GM18907 (cell line): Measurements from ENCODE around the gene CCDC180.
"Not testable (repeated sequence)": the region's sequence is repeated elsewhere in the genome, so short reads cannot be mapped to it uniquely, and the experiment has no call there.

Source experiments
- ATAC-seq: cut with Tn5 transposase; IDR thresholded peaks from one replicate; pipeline ENCODE4 v1.9.1; 2021; ENCODE audit warnings: mild to moderate bottlenecking, moderate library complexity; ENCODE audit not compliant: unreplicated experiment

CCDC180 gene

DNA sequence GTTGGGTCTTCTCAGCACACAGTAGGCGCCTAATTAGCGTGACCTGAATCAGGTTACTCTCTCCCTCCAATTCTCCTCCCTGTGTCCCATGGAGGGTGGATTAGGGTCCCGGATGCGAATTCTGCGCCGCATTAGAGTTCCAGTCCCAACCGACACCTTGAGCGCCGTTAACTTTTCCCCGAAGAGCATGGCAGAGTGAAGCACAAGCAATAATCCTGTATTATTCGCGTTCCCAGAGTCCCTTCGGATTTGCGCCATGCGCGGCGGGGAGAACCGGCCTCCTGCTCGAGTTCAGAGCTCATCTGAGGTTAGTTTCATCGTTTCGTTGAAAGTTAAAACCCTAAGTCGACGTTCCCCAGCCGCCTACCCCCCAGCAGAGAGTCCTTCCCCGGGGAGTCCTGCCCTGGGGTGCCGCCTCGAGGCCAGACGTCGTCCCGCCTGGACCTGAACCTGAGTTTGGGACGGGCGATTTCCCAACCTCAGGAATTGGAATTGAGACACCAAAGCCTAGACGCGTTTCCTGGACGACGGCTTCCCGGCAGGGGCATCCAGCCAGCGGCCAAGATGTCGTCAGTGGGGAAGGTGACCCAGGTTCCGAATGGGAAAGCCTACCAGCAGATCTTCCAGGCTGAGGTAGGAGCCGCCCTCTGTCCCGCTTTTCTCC lies at the start of gene CCDC180:
CCDC180 (plus strand) TSS at position 160 of the 664 bp plus-strand sequence; CDS start at position 565, 405 bp downstream.
- ATAC-seq = no peak

DNA sequence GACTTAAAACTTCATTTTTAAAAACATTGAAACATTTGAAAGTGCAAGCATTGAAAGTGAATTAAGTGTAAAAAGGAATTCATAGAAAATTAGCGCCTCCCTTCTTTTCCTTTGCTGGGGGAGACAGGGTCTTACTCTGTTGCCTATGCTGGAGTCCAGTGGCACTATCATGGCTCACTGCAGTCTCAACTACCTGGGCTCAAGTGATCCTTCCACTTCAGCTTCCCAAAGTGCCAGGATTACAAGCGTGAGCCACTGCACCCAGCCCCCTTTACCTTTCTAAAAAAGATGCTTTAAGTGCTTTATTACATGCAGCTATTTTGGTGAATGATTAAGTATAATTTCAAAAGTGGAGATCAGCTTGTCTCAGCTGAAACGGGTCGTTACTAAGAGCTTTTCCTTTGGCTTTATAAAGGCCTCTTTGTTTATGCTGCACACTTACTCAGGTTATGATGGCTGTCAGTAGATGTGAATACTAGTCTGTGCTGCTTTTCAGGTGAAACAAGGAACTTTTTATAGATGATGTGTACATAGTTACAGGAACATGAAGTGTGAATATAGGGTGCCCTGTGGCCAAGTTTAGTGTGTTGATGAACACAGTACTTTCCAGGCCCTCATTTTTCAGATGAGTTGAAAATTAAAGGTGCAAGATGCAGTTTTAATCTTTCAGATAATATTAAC lies 47.5 kb upstream of the CCDC180 start:
- ATAC-seq = not testable (repeated sequence)

DNA sequence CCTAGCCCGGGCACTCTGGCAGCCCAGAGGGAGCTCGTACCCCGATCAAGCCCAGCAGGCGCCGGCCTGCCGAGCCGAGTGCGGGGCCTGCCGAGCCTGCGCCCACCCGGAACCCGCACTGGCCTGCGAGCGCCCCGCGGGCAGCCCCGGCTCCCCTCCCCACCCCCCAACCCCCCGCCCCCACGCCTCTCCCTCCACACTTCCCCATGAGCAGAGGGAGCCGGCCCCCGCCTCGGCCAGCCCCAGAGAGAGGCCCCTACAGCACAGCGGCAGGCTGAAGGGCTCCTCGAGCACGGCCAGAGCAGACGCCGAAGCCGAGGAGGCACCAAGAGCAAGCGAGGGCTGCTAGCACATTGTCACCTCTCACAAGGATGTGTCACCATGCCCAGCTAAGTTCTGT lies 36.2 kb upstream of the CCDC180 start:
- no peak for ATAC-seq

- ATAC-seq = no peak
Observed at GRCh38 chr9:97272072-97272471, 35.4 kb upstream of the CCDC180 start.

- no peak for ATAC-seq
Observed at GRCh38 chr9:97276310-97276852, 31.1 kb upstream of the CCDC180 start.

- no peak for ATAC-seq
Observed at GRCh38 chr9:97277953-97278352, 29.5 kb upstream of the CCDC180 start.

DNA sequence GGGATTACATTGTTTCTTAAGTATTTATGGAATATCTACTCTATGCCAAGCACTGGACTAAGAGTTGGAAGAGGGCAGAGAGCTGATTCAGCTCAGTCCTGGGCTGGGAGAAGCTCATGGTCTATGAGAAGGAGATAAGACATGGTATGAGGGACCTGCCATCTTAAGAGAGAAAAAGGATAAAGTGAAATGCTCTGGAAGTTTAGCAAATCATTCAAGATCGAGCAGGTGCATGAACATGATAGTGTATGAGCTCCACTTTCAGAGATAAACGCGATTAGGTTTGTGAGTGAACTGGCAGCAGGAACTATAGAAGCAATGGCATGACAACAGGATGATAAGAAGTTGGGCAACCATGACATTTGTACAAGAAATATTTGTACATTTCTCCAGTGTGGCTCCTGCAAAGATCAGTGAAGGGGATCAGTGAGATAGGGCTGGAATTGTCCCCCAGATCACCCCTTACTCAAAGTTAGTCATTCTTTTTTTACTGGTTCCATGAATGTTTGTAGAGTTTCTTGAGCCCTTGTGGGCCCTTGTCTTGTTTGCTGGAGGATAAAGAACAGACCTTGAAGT lies 26.6 kb upstream of the CCDC180 start:
- ATAC-seq = no peak

DNA sequence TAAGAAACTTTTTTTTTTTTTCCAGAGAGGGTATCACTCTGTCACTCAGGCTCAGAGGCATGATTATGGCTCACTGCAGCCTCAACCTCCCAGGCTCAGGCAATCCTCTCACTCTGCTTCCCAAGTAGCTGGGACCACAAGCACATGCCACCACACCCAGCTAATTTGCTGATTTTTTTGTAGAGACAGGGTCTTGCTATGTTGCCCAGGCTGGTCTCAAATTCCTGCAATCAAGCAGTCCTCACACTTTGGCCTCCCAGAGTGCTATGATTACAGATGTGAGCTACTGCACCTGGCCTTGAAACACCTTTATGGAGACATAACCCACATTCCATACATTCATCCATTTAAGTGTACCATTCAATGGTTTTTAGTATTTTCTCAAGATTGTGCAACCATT lies 23.7 kb upstream of the CCDC180 start:
- no peak for ATAC-seq

GRCh38 chr9:97284798-97285197 lies 22.7 kb upstream of the CCDC180 start:
- ATAC-seq = no peak

DNA sequence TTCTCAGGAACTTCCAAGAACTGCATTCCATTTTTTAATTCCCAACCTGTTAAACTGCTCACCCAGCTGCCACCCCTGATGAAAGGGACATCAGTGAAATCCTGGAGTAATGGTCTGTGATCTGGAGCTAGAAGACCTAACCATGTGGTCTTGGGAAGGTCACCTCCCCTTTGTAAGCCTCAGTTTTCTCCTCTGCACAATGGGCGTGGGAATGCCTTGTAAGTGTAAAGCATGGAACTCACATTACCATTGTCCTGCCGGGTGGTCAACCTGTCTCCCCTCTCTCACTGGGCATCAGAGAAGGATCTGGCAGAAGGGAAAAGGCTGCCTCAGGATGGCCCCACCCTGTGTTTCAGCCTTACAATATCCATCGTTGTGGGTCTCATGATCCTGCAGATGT lies 15.3 kb upstream of the CCDC180 start:
- no peak for ATAC-seq

- no peak for ATAC-seq
Observed at GRCh38 chr9:97293207-97293721, 14.2 kb upstream of the CCDC180 start.

DNA sequence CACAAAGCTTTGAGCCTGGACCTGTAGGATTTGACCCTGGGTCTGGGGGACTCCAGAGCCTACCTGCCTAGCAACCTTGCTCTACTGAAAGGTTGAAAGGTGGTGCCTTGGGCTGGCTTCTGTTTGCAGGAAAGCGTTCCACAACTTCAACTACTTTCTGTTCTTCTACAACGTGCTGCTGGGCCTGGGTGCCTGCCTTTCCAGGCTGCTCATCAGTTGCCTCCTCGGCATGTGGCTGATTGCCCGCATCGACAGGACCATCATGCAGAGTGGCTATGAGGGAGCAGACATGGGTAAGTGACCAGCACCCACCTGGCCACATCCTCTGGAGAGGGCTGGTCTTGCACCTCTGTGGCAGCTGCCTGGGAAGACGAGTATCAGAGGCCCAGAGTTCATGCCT lies 13.6 kb upstream of the CCDC180 start:
- ATAC-seq = no peak

- no peak for ATAC-seq
Observed at GRCh38 chr9:97297889-97298288, 9.6 kb upstream of the CCDC180 start.

GRCh38 chr9:97299809-97300414 lies 7.5 kb upstream of the CCDC180 start:
- ATAC-seq = no peak

DNA sequence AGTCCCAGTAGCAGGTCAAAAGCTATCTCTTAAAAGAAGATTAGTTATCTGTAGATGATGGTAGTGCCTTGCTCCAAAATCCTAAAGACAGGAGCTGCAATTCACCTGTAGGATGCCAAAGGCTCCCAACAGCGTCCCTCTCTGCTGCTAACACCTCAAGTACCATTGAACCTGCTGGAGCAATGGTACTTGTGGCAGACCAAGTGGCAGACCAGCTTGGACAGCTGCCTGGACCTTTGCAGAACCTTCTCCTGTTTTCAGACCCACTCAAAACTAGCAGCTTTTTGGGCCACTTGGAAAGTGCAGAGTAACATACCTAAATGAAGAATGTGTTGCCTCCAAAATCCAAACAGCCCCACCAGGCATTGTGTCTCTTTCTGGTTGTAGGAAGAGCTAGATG lies 6.9 kb upstream of the CCDC180 start:
- ATAC-seq = no peak

GRCh38 chr9:97301974-97302373 lies 5.5 kb upstream of the CCDC180 start:
- ATAC-seq = no peak

DNA sequence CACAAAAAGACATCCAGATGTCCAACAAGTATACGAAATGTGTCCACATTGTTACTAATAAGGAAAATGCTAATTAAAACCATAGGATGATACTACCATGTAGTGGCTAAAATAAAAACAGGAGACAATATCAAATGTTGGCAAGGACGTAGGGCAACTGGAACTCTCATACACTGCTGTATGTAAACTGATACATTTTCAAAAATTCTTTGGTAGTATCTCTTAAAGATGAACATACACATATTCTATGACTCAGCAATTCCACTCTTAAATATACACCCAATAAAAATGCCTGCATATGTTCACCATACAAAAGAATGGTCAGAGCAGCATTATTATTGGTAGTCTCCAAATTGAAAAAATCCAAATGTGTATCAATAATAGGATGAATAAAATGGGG lies 2.9 kb upstream of the CCDC180 start:
- no peak for ATAC-seq

GRCh38 chr9:97305501-97306298 lies 1.8 kb upstream of the CCDC180 start:
- no peak for ATAC-seq

GRCh38 chr9:97307091-97307490 lies 368 bp upstream of the CCDC180 start:
- no peak for ATAC-seq

GRCh38 chr9:97309260-97309659 lies 1.8 kb downstream of the CCDC180 start:
- no peak for ATAC-seq

DNA sequence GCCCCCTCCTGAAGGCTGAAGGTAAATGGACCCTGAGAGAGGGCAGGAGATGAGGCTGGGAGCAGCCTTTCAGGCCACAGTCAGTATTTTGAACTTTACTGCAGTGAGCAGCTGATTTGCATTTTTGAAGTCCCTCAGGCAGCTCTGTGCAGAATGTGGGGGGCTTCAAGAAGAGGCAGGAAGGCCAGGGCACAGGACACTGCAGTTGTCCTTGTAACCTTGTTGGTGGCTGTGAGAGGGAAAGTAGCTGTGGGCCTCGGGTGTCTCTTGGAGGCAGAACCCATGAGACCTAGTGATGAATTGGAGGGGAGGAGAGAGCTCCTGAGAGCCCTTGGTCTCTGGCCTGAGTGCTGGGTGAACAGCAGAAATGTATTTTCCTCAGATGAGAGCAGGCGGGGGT lies 2.6 kb downstream of the CCDC180 start:
- no peak for ATAC-seq
